ENCODE measurements around the gene PTPRN2.

DNA sequence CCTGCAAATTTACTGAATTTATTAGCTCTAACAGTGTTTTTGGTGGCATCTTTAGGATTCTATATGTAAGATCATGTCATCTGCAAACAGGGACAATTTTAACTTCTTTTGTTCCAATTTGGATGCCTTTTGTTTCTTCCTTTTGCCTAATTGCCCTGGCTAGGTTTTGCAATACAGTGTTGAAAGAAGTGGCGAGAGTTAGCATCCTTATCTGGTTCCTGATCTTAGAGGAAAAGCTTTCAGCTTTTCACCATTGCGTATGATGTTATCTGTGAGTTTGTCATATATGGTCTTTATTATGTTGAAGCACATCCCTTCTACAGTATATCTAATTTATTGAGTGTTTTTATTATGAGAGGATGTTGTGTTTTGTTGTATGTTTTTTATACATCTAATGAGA is 301.4 kb downstream of the PTPRN2 start:
- no peak for TF ChIP-seq CTBP1 (IDR thresholded peaks at IDR 0.05; ENCODE audit: borderline replicate concordance)
- TF ChIP-seq SUZ12 (IDR thresholded peaks at IDR 0.05), result no peak
- TF ChIP-seq, protein P1, sequence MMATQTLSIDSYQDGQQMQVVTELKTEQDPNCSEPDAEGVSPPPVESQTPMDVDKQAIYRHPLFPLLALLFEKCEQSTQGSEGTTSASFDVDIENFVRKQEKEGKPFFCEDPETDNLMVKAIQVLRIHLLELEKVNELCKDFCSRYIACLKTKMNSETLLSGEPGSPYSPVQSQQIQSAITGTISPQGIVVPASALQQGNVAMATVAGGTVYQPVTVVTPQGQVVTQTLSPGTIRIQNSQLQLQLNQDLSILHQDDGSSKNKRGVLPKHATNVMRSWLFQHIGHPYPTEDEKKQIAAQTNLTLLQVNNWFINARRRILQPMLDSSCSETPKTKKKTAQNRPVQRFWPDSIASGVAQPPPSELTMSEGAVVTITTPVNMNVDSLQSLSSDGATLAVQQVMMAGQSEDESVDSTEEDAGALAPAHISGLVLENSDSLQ (IDR thresholded peaks at IDR 0.05), result no peak
- no peak for TF ChIP-seq HDGF (IDR thresholded peaks at IDR 0.05; ENCODE audit: borderline replicate concordance)
